B cell (primary cell): ENCODE results near the gene THRB. TPM values are rescaled to one million over a fixed set of nuclear protein-coding genes. Genes with fewer than 3 reads are reported as not detected.

Experiments
- ATAC-seq: fragments of 200-7000 bp; cut with Tn5 transposase; one replicate; pipeline ENCODE4 v1.10.0; 2021; ENCODE audit warnings: low read depth, mild to moderate bottlenecking, moderate number of reproducible peaks, moderate library complexity
- CTCF ChIA-PET: fragments of 350-600 bp; sonication (Branson Sonifier 250); formaldehyde crosslinking; loops from one replicate; lab custom pipeline; 2021; ENCODE audit warnings: antibody characterized with exemption, inconsistent platforms; lab: Charles Lee
- POLR2A ChIA-PET: fragments of 350-600 bp; sonication (Branson Sonifier 250); formaldehyde crosslinking; loops from one replicate; lab custom pipeline; 2021; ENCODE audit warnings: antibody characterized with exemption; lab: Charles Lee
- DNase-seq: peaks from one replicate; pipeline ENCODE4 v3.0.0; 2013
- H2AFZ ChIP-seq: 2 replicates; pipeline ENCODE4 v1.6.1; 2012; ENCODE audit warnings: mild to moderate bottlenecking, low read depth, low read length; ENCODE audit not compliant: insufficient read depth, poor library complexity, severe bottlenecking
- H3K27ac ChIP-seq, 2 donors: 1 replicate in 1 of 2; 2 replicates in 1 of 2; pipeline ENCODE4 v1.5.1; 2012 to 2013; ENCODE audit warnings: low read length in 2 of 2, mild to moderate bottlenecking in 2 of 2, moderate library complexity in 1 of 2
- H3K27me3 ChIP-seq, 4 experiments: fragments of 200-600 bp in 1 of 4; sonication (generic) in 1 of 4; replicated peaks in 1 of 4; 1 replicate in 2 of 4; 2 replicates in 2 of 4; pipeline versions ENCODE4 v1.6.1 to v1.7.0; 2013 to 2016; ENCODE audit warnings: low read length in 3 of 4, mild to moderate bottlenecking in 2 of 4, mixed read lengths in 1 of 4, moderate library complexity in 1 of 4; ENCODE audit not compliant: insufficient read depth in 4 of 4, control insufficient read depth in 3 of 4; ENCODE audit errors: control extremely low read depth in 1 of 4
- H3K36me3 ChIP-seq, 2 experiments: replicated peaks in 1 of 2; 1 replicate in 1 of 2; 2 replicates in 1 of 2; pipeline versions ENCODE4 v1.6.1 to v1.7.1; 2013; ENCODE audit warnings: low read length in 1 of 2; ENCODE audit not compliant: insufficient read depth in 2 of 2, control insufficient read depth in 1 of 2; ENCODE audit errors: control extremely low read depth in 1 of 2, extremely low read depth in 1 of 2
- H3K4me1 ChIP-seq, 2 donors: fragments of 200-600 bp in 1 of 2; sonication (generic) in 1 of 2; 1 replicate in 1 of 2; 2 replicates in 1 of 2; pipeline versions ENCODE4 v1.5.1 to v1.6.1; 2013 to 2017; ENCODE audit warnings: low read length in 2 of 2; ENCODE audit not compliant: control insufficient read depth in 2 of 2, insufficient read depth in 2 of 2
- H3K4me2 ChIP-seq: replicated peaks from 2 replicates; pipeline ENCODE3; 2012; ENCODE audit warnings: mild to moderate bottlenecking, low read depth, low read length; ENCODE audit not compliant: poor library complexity, severe bottlenecking
- H3K4me3 ChIP-seq, 5 experiments: fragments of 200-600 bp in 1 of 5; sonication (generic) in 1 of 5; 1 replicate in 3 of 5; 2 replicates in 2 of 5; pipeline versions ENCODE4 v1.5.1 to v1.7.0; 2011 to 2016; ENCODE audit warnings: low read length in 4 of 5, mild to moderate bottlenecking in 4 of 5, low read depth in 2 of 5, control low read depth in 1 of 5, moderate library complexity in 1 of 5; ENCODE audit not compliant: insufficient read depth in 1 of 5; ENCODE audit errors: control extremely low read depth in 1 of 5, extremely low read depth in 1 of 5
- H3K79me2 ChIP-seq: fragments of 200-600 bp; sonication (generic); one replicate; pipeline ENCODE4 v1.6.0; 2016; ENCODE audit warnings: low read length; ENCODE audit not compliant: control insufficient read depth, insufficient read depth
- H3K9ac ChIP-seq: fragments of 200-600 bp; sonication (generic); 2 replicates; pipeline ENCODE4 v1.6.1; 2017; ENCODE audit warnings: mild to moderate bottlenecking, low read length, moderate library complexity
- H3K9me3 ChIP-seq, 3 donors: one replicate each; pipeline versions ENCODE4 v1.6.1 to v1.7.1; 2013; ENCODE audit warnings: low read length in 2 of 3; ENCODE audit not compliant: control insufficient read depth in 2 of 3, insufficient read depth in 1 of 3; ENCODE audit errors: control extremely low read depth in 1 of 3
- H4K20me1 ChIP-seq: 2 replicates; pipeline ENCODE4 v1.6.0; 2012; ENCODE audit warnings: mild to moderate bottlenecking, low read length; ENCODE audit not compliant: insufficient read depth, control insufficient read depth, poor library complexity, severe bottlenecking
- H3K27ac Mint-ChIP-seq: one replicate; pipeline ENCODE4 v1.8.0; 2021; ENCODE audit warnings: mixed read lengths
- H3K27me3 Mint-ChIP-seq: one replicate; pipeline ENCODE4 v1.8.0; 2021; ENCODE audit warnings: mixed read lengths
- H3K4me1 Mint-ChIP-seq: one replicate; pipeline ENCODE4 v1.8.0; 2021; ENCODE audit warnings: mixed read lengths
- H3K4me3 Mint-ChIP-seq: one replicate; pipeline ENCODE4 v1.8.0; 2021; ENCODE audit warnings: mixed read lengths
- H3K9me3 Mint-ChIP-seq: one replicate; pipeline ENCODE4 v1.8.0; 2022; ENCODE audit warnings: mixed read lengths; ENCODE audit not compliant: insufficient read depth
- EZH2 ChIP-seq: IDR thresholded peaks from 2 replicates; pipeline ENCODE4 v1.6.1; 2012; ENCODE audit warnings: borderline replicate concordance, low read depth, mild to moderate bottlenecking, moderate library complexity, low read length; ENCODE audit not compliant: insufficient read depth, poor library complexity, severe bottlenecking
- WGBS: methylation state at CpG from one replicate; pipeline ENCODE4 v1.1.5; 2013; ENCODE audit warnings: missing lambda C conversion rate; ENCODE audit not compliant: insufficient coverage; 5-methylcytosine and 5-hydroxymethylcytosine counted together
- intact Hi-C: fragments of 100-400 bp; cut with micrococcal nuclease; formaldehyde crosslinking; loops from one replicate; pipeline ENCODE4 v1.10.0; 2022
- polyA plus RNA-seq: library from polyadenylated mRNA; depleted of rRNA; stranded (reverse); fragments of >200 nt; gene quantifications from 2 replicates; pipeline ENCODE4 v1.2.3, GENCODE V29; 2012
- total RNA-seq, 2 donors: library from RNA; stranded (reverse); fragments of 120-200 nt in 1 of 2; gene quantifications; 1 replicate in 1 of 2; 2 replicates in 1 of 2; pipeline versions ENCODE4 v1.2.3 to v1.2.4, GENCODE V29; 2013 to 2022
- TF ChIP-seq, protein P1 (sequence below): fragments of 200-600 bp; IDR thresholded peaks from one replicate; pipeline ENCODE4 v1.8.0; 2022; ENCODE audit warnings: antibody characterized with exemption, mild to moderate bottlenecking

Gene THRB
- total and polyA plus RNA-seq, 2 donors (not counting 1 experiment from before 2014, with no cell fraction given) = 0.86 to 1.8 TPM

DNA sequence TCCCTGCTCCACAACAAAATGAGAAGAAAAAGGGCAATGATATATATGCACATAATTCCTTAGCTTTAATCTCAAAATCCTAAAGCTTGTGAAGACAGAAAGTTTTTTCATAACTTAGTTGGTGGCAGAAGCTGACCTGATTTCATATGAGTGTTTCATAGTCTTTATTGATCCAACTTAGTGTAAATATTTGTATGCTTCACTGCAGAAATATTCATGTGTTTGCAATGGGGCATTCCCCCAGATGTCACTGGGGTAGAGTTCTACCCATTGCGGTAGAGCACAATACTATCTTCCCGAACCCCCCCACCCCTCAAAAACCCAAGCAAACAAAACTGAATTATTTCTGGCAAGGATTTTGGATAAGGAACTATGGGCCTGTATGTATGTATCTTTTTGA lies 221.2 kb downstream of the THRB start:
- intact Hi-C loops = no loop called here
- Histone ChIP-seq H3K27ac (no peak overlapping the region), H3K79me2 (no peaks in the 10 kb centered on the region), H3K4me2 (no peak overlapping the region), H4K20me1 (no peaks in the 10 kb centered on the region), H3K36me3 (no peaks in the 10 kb centered on the region), H3K4me1 (no peaks in the 10 kb centered on the region), H3K4me3 (no peak overlapping the region), H3K9me3 (no peaks in the 10 kb centered on the region), H3K9ac (no peak overlapping the region), H2AFZ (no peak overlapping the region), H3K27me3 (no peaks in the 10 kb centered on the region)
- Mint-ChIP-seq H3K9me3 (no peaks in the 10 kb centered on the region), H3K27ac (no peak overlapping the region), H3K4me1 (no peaks in the 10 kb centered on the region), H3K27me3 (peaks cover 4% of the 10 kb centered on the region), H3K4me3 (no peak overlapping the region)
- ATAC-seq (no peak), DNase-seq (no peak)
- TF ChIP-seq EZH2 = no peak
- TF ChIP-seq, protein P1, sequence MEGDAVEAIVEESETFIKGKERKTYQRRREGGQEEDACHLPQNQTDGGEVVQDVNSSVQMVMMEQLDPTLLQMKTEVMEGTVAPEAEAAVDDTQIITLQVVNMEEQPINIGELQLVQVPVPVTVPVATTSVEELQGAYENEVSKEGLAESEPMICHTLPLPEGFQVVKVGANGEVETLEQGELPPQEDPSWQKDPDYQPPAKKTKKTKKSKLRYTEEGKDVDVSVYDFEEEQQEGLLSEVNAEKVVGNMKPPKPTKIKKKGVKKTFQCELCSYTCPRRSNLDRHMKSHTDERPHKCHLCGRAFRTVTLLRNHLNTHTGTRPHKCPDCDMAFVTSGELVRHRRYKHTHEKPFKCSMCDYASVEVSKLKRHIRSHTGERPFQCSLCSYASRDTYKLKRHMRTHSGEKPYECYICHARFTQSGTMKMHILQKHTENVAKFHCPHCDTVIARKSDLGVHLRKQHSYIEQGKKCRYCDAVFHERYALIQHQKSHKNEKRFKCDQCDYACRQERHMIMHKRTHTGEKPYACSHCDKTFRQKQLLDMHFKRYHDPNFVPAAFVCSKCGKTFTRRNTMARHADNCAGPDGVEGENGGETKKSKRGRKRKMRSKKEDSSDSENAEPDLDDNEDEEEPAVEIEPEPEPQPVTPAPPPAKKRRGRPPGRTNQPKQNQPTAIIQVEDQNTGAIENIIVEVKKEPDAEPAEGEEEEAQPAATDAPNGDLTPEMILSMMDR = no peak
- WGBS = no CpG with 5 or more reads among the region's 2 CpGs
- CTCF ChIA-PET = interaction anchor here (0.6 to 1.1 kb wide), 2 partner anchors 9 to 172 kb away, joined by 3 read pairs; no protein-coding TSS in a partner anchor
- POLR2A ChIA-PET = no interaction called here

DNA sequence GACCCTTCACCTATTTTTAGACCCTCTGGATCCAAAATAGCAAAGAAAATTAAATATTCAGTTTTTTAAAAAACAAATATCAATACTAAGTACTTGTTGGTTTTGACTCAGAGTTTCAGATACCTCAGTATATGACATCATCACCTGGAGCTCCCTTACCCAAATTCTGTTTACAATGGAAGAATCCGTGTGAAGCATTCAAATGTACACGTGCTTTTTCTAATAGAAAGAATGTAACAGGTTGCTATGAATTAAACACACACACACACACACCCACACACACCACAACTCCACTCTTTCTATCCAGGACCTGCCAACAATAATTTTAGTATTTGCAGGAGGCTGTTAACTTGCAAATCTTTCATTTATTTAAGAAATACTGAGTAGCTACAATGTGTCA lies 221.8 kb downstream of the THRB start:
- Histone ChIP-seq H2AFZ (no peak overlapping the region), H3K79me2 (no peaks in the 10 kb centered on the region), H3K27ac (no peak overlapping the region), H3K4me1 (no peaks in the 10 kb centered on the region), H4K20me1 (no peaks in the 10 kb centered on the region), H3K4me3 (no peak overlapping the region), H3K9ac (no peak overlapping the region), H3K36me3 (no peaks in the 10 kb centered on the region), H3K27me3 (no peaks in the 10 kb centered on the region), H3K4me2 (no peak overlapping the region), H3K9me3 (no peaks in the 10 kb centered on the region)
- Mint-ChIP-seq H3K27ac (no peak overlapping the region), H3K27me3 (peaks cover 4% of the 10 kb centered on the region), H3K4me3 (no peak overlapping the region), H3K9me3 (no peaks in the 10 kb centered on the region), H3K4me1 (no peaks in the 10 kb centered on the region)
- DNase-seq (no peak), ATAC-seq (no peak)
- ChIA-PET CTCF (interaction anchor here (1.1 kb wide), 1 partner anchor 9 kb away, joined by 3 read pairs; no protein-coding TSS in a partner anchor), POLR2A (no interaction called here)
- no peak for TF ChIP-seq EZH2
- TF ChIP-seq, protein P1 = no peak
- intact Hi-C loops = no loop called here
- 100% methylated on average over 1 of the region's 2 CpGs for WGBS
